Prostate gland (tissue), 2 donors: Measurements from ENCODE around the gene ADCY3.

Experiments
- CTCF ChIP-seq, 4 experiments: fragments of 200-600 bp in 2 of 4; fragments of 450-650 bp in 2 of 4; sonication (generic) in 2 of 4; IDR thresholded peaks; 1 replicate in 3 of 4; 2 replicates in 1 of 4; pipeline ENCODE4 v1.5.1; 2016 to 2019; ENCODE audit warnings: antibody characterized with exemption in 4 of 4, mild to moderate bottlenecking in 2 of 4, moderate library complexity in 2 of 4
- POLR2A ChIP-seq: fragments of 450-650 bp; IDR thresholded peaks from one replicate; pipeline ENCODE4 v1.6.1; 2016; ENCODE audit warnings: antibody characterized with exemption, mild to moderate bottlenecking
- POLR2AphosphoS5 ChIP-seq: sonication (generic); formaldehyde crosslinking; IDR thresholded peaks from one replicate; pipeline ENCODE4 v1.6.1; 2017; ENCODE audit warnings: antibody characterized with exemption

GRCh38 chr2:24885221-24886125, 34.6 kb downstream of the ADCY3 start:
- TF ChIP-seq CTCF (IDR thresholded peaks at IDR 0.05) (no peak), POLR2A (no peak), POLR2AphosphoS5 (no peak)
